GM12878 (cell line): Measurements from ENCODE around the gene PIGU. TPM values are rescaled to one million over a fixed set of nuclear protein-coding genes. Genes with fewer than 3 reads are reported as not detected.

Experiments
- ATAC-seq: fragments of 200-7000 bp; cut with Tn5 transposase; 3 replicates; pipeline ENCODE4 v1.9.1; 2020; ENCODE audit warnings: mild to moderate bottlenecking, moderate library complexity
- BruUV-seq: library from RNA; stranded (reverse); fragments of 400-500 nt; replicated peaks from 2 replicates; lab custom pipeline; 2021; lab: Mats Ljungman, UMichigan
- CTCF ChIA-PET: fragments of 300-600 bp; sonication (Branson Sonifier 250); formaldehyde crosslinking; extraction: SDS; loops from one replicate; lab custom pipeline; 2021; ENCODE audit warnings: inconsistent platforms; lab: Yijun Ruan, JAX
- POLR2A ChIA-PET: fragments of 350-600 bp; formaldehyde crosslinking; extraction: SDS; loops from one replicate; lab custom pipeline; 2021; ENCODE audit warnings: inconsistent platforms; lab: Charles Lee
- RAD21 ChIA-PET: fragments of 300-600 bp; sonication (Branson Sonifier 250); formaldehyde crosslinking; loops from one replicate; lab custom pipeline; 2023; ENCODE audit warnings: antibody characterized with exemption; ENCODE audit not compliant: unreplicated experiment; lab: Charles Lee
- SMC1A ChIA-PET: fragments of 300-600 bp; sonication (Branson Sonifier 250); formaldehyde crosslinking; loops from one replicate; lab custom pipeline; 2023; ENCODE audit not compliant: unreplicated experiment, uncharacterized antibody; lab: Charles Lee
- DNase-seq: peaks from one replicate; pipeline ENCODE4 v3.0.0-alpha.2; 2011; ENCODE audit warnings: low read depth, low spot score
- FAIRE-seq: peaks from 3 replicates; lab custom pipeline; 2011; peaks lifted over from hg19 to GRCh38; lab: Jason Lieb, UNC
- H2AFZ ChIP-seq: 2 replicates; pipeline ENCODE4 v1.6.0; 2011; ENCODE audit warnings: low read depth, low read length, control low read depth; ENCODE audit not compliant: control insufficient read depth
- H3K27ac ChIP-seq: 2 replicates; pipeline ENCODE4 v1.5.1; 2011; ENCODE audit warnings: control low read depth; ENCODE audit not compliant: control insufficient read depth, insufficient read depth
- H3K27me3 ChIP-seq, 2 experiments: replicated peaks in 1 of 2; 2 replicates each; pipeline versions ENCODE4 v1.6.0 to v1.6.1; 2011; ENCODE audit warnings: low read length in 1 of 2; ENCODE audit not compliant: control insufficient read depth in 2 of 2, insufficient read depth in 2 of 2
- H3K36me3 ChIP-seq, 2 experiments: 2 replicates each; pipeline ENCODE4 v1.5.1; 2011; ENCODE audit warnings: low read length in 1 of 2; ENCODE audit not compliant: control insufficient read depth in 2 of 2, insufficient read depth in 2 of 2
- H3K4me1 ChIP-seq: 2 replicates; pipeline ENCODE4 v1.6.1; 2011; ENCODE audit warnings: mild to moderate bottlenecking, low read length, moderate library complexity, mixed read lengths; ENCODE audit not compliant: control insufficient read depth, insufficient read depth
- H3K4me2 ChIP-seq: 2 replicates; pipeline ENCODE4 v1.6.0; 2011; ENCODE audit warnings: control low read depth; ENCODE audit not compliant: control insufficient read depth, insufficient read depth
- H3K4me3 ChIP-seq: fragments of 200-600 bp; sonication (generic); 2 replicates; pipeline ENCODE4 v1.5.1; 2016
- H3K79me2 ChIP-seq: 2 replicates; pipeline ENCODE4 v1.6.0; 2011; ENCODE audit warnings: low read length; ENCODE audit not compliant: control insufficient read depth, insufficient read depth
- H3K9ac ChIP-seq: 2 replicates; pipeline ENCODE4 v1.8.0; 2011; ENCODE audit warnings: low read length, control low read depth, mixed read lengths; ENCODE audit not compliant: control insufficient read depth, insufficient read depth
- H3K9me3 ChIP-seq: replicated peaks from 3 replicates; pipeline ENCODE4 v1.5.1; 2011; ENCODE audit warnings: mild to moderate bottlenecking, low read length; ENCODE audit not compliant: control insufficient read depth, insufficient read depth
- H4K20me1 ChIP-seq: 2 replicates; pipeline ENCODE4 v1.6.0; 2011; ENCODE audit not compliant: control insufficient read depth, insufficient read depth
- BHLHE40 ChIP-seq, 2 experiments: fragments of 450-650 bp in 1 of 2; IDR thresholded peaks; 2 replicates each; pipeline ENCODE4 v1.6.1; 2011 to 2017; ENCODE audit warnings: low read depth in 2 of 2, borderline replicate concordance in 1 of 2, improper control_type of control experiment in 1 of 2, low read length in 1 of 2, mild to moderate bottlenecking in 1 of 2
- FOXM1 ChIP-seq: IDR thresholded peaks from 2 replicates; pipeline ENCODE4 v1.6.1; 2012; ENCODE audit warnings: low read depth, mild to moderate bottlenecking, inconsistent platforms, low read length, moderate library complexity
- GATAD2B ChIP-seq: fragments of 450-650 bp; conservative IDR thresholded peaks from 2 replicates; pipeline ENCODE4 v1.6.1; 2017; ENCODE audit warnings: low read depth, mild to moderate bottlenecking, moderate library complexity
- POLR2A ChIP-seq: IDR thresholded peaks from 2 replicates; pipeline ENCODE4 v1.6.1; 2011; ENCODE audit warnings: low read depth, mild to moderate bottlenecking, low read length
- RB1 ChIP-seq: fragments of 450-650 bp; formaldehyde crosslinking; IDR thresholded peaks from 2 replicates; pipeline ENCODE4 v1.6.1; 2017; ENCODE audit warnings: mild to moderate bottlenecking, borderline replicate concordance
- SMAD5 ChIP-seq: IDR thresholded peaks from 2 replicates; pipeline ENCODE4 v1.6.1; 2016; ENCODE audit warnings: antibody characterized with exemption, low read depth
- TBL1XR1 ChIP-seq: IDR thresholded peaks from 2 replicates; pipeline ENCODE4 v1.6.1; 2012; ENCODE audit warnings: low read depth, low read length, improper control_type of control experiment
- ZNF384 ChIP-seq: IDR thresholded peaks from 2 replicates; pipeline ENCODE4 v1.6.1; 2012; ENCODE audit warnings: low read depth, mild to moderate bottlenecking, low read length, improper control_type of control experiment, borderline replicate concordance
- WGBS: methylation state at CpG from one replicate; pipeline ENCODE4 v1.1.6; 2016; ENCODE audit warnings: low lambda C conversion rate; ENCODE audit not compliant: insufficient replicate concordance, insufficient coverage; ENCODE audit errors: missing lambda C conversion rate; 5-methylcytosine and 5-hydroxymethylcytosine counted together
- in situ Hi-C: fragments of 300-500 bp; cut with MboI; formaldehyde crosslinking; loops from 9 replicates; pipeline ENCODE4 v1.14.3; 2018; ENCODE audit warnings: mixed read lengths
- intact Hi-C: fragments of 100-400 bp; cut with micrococcal nuclease; formaldehyde crosslinking; loops from one replicate; pipeline ENCODE4 v1.14.2; 2022; ENCODE audit not compliant: unreplicated experiment
- polyA plus RNA-seq, 11 experiments: library from polyadenylated mRNA; depleted of rRNA in 4 of 11; unstranded in 6 of 11; stranded (reverse) in 5 of 11; fragments of >200 nt; fragmentation: Nextera tagmentation in 4 of 11; fragmentation: Illumina TruSeq in 1 of 11; extraction: Ambion mirVana in 4 of 11; extraction: Trizol in 1 of 11; gene quantifications; 1 replicate in 1 of 11; 2 replicates in 10 of 11; pipeline versions ENCODE4 v1.2.1 to v1.2.3, GENCODE V29; 2011 to 2016; ENCODE audit warnings: inconsistent platforms in 2 of 11, missing spikeins in 2 of 11, low read depth in 1 of 11
- total RNA-seq, 4 experiments: library from RNA; depleted of rRNA in 3 of 4; stranded (reverse); fragments of >200 nt in 3 of 4; fragmentation: Illumina TruSeq in 1 of 4; extraction: Trizol in 1 of 4; gene quantifications; 2 replicates each; pipeline versions ENCODE4 v1.2.1 to v1.2.3, GENCODE V29; 2013 to 2021
- TF ChIP-seq, protein P1 (sequence below): fragments of 450-650 bp; IDR thresholded peaks from 2 replicates; pipeline ENCODE4 v1.6.1; 2017; ENCODE audit warnings: antibody characterized with exemption, mild to moderate bottlenecking, moderate library complexity

Gene PIGU
- total and polyA plus RNA-seq, 10 of the 15 experiments (the other 5 are each of a cell fraction or from before 2014, with no cell fraction given), result 4.1 to 88.2 (median 25.0) TPM

- Histone ChIP-seq H2AFZ (no peak overlapping the region), H3K27me3 (no peaks in the 10 kb centered on the region), H3K79me2 (no peaks in the 10 kb centered on the region), H3K4me1 (peaks cover 13% of the 10 kb centered on the region), H3K27ac (no peak overlapping the region), H3K4me3 (no peak overlapping the region), H4K20me1 (no peaks in the 10 kb centered on the region), H3K36me3 (peaks cover 2 to 23% of the 10 kb centered on the region in 2 experiments; a peak in 3 of 4 replicates), H3K9ac (no peak overlapping the region), H3K9me3 (no peaks in the 10 kb centered on the region; the same call in 2 of the 3 replicates), H3K4me2 (no peak overlapping the region)
- ChIA-PET SMC1A (no interaction called here), POLR2A (interaction anchor here (1.2 kb wide), 1 partner anchor 9 kb away, joined by 4 read pairs; no protein-coding TSS in a partner anchor), CTCF (interaction anchor here (0.9 kb wide), 1 partner anchor 25 kb away, joined by 3 read pairs; no protein-coding TSS in a partner anchor), RAD21 (interaction anchor here (2.3 kb wide), 1 partner anchor 191 kb away, joined by 8 read pairs; no protein-coding TSS in a partner anchor)
- intact Hi-C loops, result no loop called here
- BruUV-seq, result no TSS peak
- FAIRE-seq (no peak), ATAC-seq (no peak), DNase-seq (no peak)
- TF ChIP-seq GATAD2B, result no peak
- TF ChIP-seq SMAD5, result no peak
- TF ChIP-seq FOXM1, result no peak
- TF ChIP-seq TBL1XR1, result no peak
- no peak for TF ChIP-seq RB1
- TF ChIP-seq POLR2A, result no peak
- TF ChIP-seq, protein P1, sequence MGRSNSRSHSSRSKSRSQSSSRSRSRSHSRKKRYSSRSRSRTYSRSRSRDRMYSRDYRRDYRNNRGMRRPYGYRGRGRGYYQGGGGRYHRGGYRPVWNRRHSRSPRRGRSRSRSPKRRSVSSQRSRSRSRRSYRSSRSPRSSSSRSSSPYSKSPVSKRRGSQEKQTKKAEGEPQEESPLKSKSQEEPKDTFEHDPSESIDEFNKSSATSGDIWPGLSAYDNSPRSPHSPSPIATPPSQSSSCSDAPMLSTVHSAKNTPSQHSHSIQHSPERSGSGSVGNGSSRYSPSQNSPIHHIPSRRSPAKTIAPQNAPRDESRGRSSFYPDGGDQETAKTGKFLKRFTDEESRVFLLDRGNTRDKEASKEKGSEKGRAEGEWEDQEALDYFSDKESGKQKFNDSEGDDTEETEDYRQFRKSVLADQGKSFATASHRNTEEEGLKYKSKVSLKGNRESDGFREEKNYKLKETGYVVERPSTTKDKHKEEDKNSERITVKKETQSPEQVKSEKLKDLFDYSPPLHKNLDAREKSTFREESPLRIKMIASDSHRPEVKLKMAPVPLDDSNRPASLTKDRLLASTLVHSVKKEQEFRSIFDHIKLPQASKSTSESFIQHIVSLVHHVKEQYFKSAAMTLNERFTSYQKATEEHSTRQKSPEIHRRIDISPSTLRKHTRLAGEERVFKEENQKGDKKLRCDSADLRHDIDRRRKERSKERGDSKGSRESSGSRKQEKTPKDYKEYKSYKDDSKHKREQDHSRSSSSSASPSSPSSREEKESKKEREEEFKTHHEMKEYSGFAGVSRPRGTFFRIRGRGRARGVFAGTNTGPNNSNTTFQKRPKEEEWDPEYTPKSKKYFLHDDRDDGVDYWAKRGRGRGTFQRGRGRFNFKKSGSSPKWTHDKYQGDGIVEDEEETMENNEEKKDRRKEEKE, result no peak
- TF ChIP-seq BHLHE40 (IDR thresholded peaks at IDR 0.05; ENCODE audit: borderline replicate concordance in 1 of 2, low read depth in 2 of 2, low read length in 1 of 2), result no peak
- no peak for TF ChIP-seq ZNF384
- 73% methylated on average over 6 of the region's 6 CpGs for WGBS
- in situ Hi-C loops, result no loop called here
Observed at GRCh38 chr20:34578521-34578920, 98.4 kb downstream of the PIGU start.
